Measurements from ENCODE around the gene TYMS. TPM values are rescaled to one million over a fixed set of nuclear protein-coding genes. Genes with fewer than 3 reads are reported as not detected.
A peak's percentile ranks its signal among the peaks of the same experiment; 100 is the strongest.

TYMS gene
- total RNA-seq, 1 experiment from 2014 or later = 140 TPM

DNA sequence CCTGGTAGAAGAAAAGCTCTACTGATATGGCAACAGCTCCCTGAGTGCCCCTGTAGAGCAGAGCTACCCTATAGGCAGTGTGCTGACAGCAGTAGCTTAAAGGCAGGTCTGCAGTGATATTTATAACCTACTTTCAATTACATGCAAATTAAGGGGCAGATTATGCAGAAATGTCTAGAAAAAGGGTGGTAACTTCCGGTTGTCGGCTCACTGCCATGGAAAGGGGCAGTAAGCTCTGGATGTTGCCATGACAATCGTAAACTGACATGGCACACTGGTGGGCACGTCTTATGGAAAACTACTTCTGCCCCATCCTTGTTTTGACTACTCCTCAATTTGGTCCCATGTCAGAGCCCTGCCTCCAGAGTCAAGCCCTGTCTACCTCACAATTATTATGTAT, 2.9 kb upstream of the TYMS start:
- H3K4me3 Mint-ChIP-seq = no peak overlapping the region
- H3K27ac Mint-ChIP-seq = peak overlapping the region in 1 of 3 experiments; percentile 36; a peak in 1 of 7 replicates
- peaks cover 38 to 40% of the 10 kb centered on the region in 2 experiments for H3K4me1 Mint-ChIP-seq
- Histone ChIP-seq H4K5ac (ENCODE audit: insufficient read length, low read depth, low read length) (no peak overlapping the region), H3K4me1 (ENCODE audit: insufficient read depth, low read length) (no peaks in the 10 kb centered on the region; the same call in 1 of the 2 replicates), H3K79me1 (ENCODE audit: insufficient read depth, low read depth, low read length, poor library complexity, severe bottlenecking) (peaks cover 3% of the 10 kb centered on the region), H3K4me2 (ENCODE audit: insufficient read depth, insufficient read length, low read length) (no peak overlapping the region), H3K4ac (ENCODE audit: low read depth, low read length) (no peak overlapping the region), H3K9ac (ENCODE audit: extremely low read depth, insufficient read length, low read length) (no peak overlapping the region), H2BK12ac (ENCODE audit: insufficient read length, low read depth, low read length) (no peak overlapping the region), H3K9me3 (ENCODE audit: control insufficient read depth, low read depth, low read length) (no peaks in the 10 kb centered on the region), H2AFZ (ENCODE audit: low read length) (no peak overlapping the region), H3K23ac (ENCODE audit: insufficient read length, low read depth, low read length) (no peak overlapping the region), H3K79me2 (ENCODE audit: insufficient read depth, low read length) (no peaks in the 10 kb centered on the region; the same call in 1 of the 2 replicates), H3K18ac (ENCODE audit: insufficient read length, low read depth, low read length) (no peak overlapping the region), H3K27me3 (ENCODE audit: insufficient read depth, low read length) (no peaks in the 10 kb centered on the region), H3K23me2 (ENCODE audit: insufficient read length, low read depth, low read length, poor library complexity, severe bottlenecking) (peaks cover 8% of the 10 kb centered on the region), H2BK15ac (ENCODE audit: low read depth, low read length) (no peak overlapping the region), H4K91ac (ENCODE audit: insufficient read length, low read depth, low read length) (no peak overlapping the region), H4K8ac (replicated peaks; ENCODE audit: insufficient read length, low read depth, low read length) (no peak overlapping the region), H3K27ac (ENCODE audit: insufficient read length, low read depth, low read length) (no peak overlapping the region), H4K20me1 (ENCODE audit: control insufficient read depth, insufficient read depth, insufficient read length) (no peaks in the 10 kb centered on the region), H3K14ac (ENCODE audit: insufficient read depth, low read length) (no peak overlapping the region), H3T11ph (ENCODE audit: low read length) (no peak overlapping the region), H2BK120ac (ENCODE audit: low read depth, low read length, poor library complexity, severe bottlenecking) (no peak overlapping the region), H2AK5ac (ENCODE audit: insufficient read length, low read length) (no peak overlapping the region), H2BK20ac (ENCODE audit: low read depth, low read length, poor library complexity, severe bottlenecking) (no peak overlapping the region), H2BK5ac (ENCODE audit: insufficient read length, low read length) (no peak overlapping the region), H3K56ac (ENCODE audit: insufficient read length, low read depth, low read length) (no peak overlapping the region)
- no peak for DNase-seq
- WGBS (ENCODE audit: extremely low coverage, insufficient read length, low lambda C conversion rate) = no CpG with 5 or more reads among the region's 4 CpGs
- peaks cover 1% of the 10 kb centered on the region; the same call in 1 of the 2 replicates for H3K27me3 Mint-ChIP-seq (ENCODE audit: low read depth)
- TF ChIP-seq, protein P1, sequence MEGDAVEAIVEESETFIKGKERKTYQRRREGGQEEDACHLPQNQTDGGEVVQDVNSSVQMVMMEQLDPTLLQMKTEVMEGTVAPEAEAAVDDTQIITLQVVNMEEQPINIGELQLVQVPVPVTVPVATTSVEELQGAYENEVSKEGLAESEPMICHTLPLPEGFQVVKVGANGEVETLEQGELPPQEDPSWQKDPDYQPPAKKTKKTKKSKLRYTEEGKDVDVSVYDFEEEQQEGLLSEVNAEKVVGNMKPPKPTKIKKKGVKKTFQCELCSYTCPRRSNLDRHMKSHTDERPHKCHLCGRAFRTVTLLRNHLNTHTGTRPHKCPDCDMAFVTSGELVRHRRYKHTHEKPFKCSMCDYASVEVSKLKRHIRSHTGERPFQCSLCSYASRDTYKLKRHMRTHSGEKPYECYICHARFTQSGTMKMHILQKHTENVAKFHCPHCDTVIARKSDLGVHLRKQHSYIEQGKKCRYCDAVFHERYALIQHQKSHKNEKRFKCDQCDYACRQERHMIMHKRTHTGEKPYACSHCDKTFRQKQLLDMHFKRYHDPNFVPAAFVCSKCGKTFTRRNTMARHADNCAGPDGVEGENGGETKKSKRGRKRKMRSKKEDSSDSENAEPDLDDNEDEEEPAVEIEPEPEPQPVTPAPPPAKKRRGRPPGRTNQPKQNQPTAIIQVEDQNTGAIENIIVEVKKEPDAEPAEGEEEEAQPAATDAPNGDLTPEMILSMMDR (conservative IDR thresholded peaks at IDR 0.05) = no peak
- peaks cover 9 to 14% (median 11%) of the 10 kb centered on the region in 3 experiments for H3K36me3 Mint-ChIP-seq (ENCODE audit: insufficient read depth in 1 of 3, low read depth in 3 of 3)
- no peaks in the 10 kb centered on the region; a peak in 1 of 5 replicates for H3K9me3 Mint-ChIP-seq
